C4-2B (cell line): ENCODE results near the gene ARF1.

Experiments
- CTCF ChIP-seq: fragments of 450-650 bp; conservative IDR thresholded peaks from 2 replicates; pipeline ENCODE4 v1.5.1; 2017; ENCODE audit warnings: mild to moderate bottlenecking
- ZFX ChIP-seq: fragments of 450-650 bp; IDR thresholded peaks from 2 replicates; pipeline ENCODE4 v1.6.1; 2017

DNA sequence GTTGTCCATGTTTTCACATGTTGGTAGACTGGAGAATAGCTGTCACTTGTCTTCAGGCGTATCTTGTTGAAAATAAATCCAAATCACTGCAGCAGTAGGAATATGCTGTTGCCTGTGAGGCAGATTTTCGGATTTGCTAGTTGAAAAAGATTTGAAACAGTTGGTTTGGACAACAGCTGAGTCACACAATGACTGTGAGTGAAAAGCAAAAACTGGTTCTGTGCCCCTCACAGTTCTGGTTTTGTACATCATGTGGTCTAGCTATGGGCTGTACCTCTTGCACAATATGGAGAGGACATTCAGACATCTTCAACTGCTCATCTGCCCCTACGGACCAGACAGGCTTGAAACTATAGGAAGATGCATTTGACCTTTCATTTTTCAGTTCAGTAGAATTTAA, 1.8 kb downstream of the ARF1 start:
- TF ChIP-seq CTCF (no peak), ZFX (no peak)
